ENCODE measurements around the gene ZNF44. TPM values are rescaled to one million over a fixed set of nuclear protein-coding genes. Genes with fewer than 3 reads are reported as not detected.

ZNF44 gene
- total and polyA plus RNA-seq, 7 donors, result 2.6 to 8.5 (median 5.8) TPM

GRCh38 chr19:12295191-12295590 lies 508 bp upstream of the ZNF44 start:
- DNase-seq (no peak), ATAC-seq (peak in 1 of 4 donors; percentile 39)
- H3K27ac ChIP-seq, result peak overlapping the region; percentile 98
- peak overlapping the region; percentile 100 for H3K4me3 ChIP-seq
- no peaks in the 10 kb centered on the region for H3K27me3 ChIP-seq (ENCODE audit: insufficient read depth in 3 of 3, low read length in 2 of 3)
- intact Hi-C loops (cut with DNase I), result loop anchor here (2.0 to 10.0 kb wide), 3 partner anchors 36 to 330 kb away; partner anchors contain the start of genes ZNF563 (in 1 of the 2) and ZNF763 (in 1 of the 2)
- no peak for TF ChIP-seq CTCF (IDR thresholded peaks at IDR 0.05)
- 41 to 55% (median 44%) methylated on average over 11 of the region's 11 CpGs for WGBS, 3 donors
- no peaks in the 10 kb centered on the region for H3K36me3 ChIP-seq (ENCODE audit: insufficient read depth in 1 of 2, low read depth in 1 of 2)
- no peaks in the 10 kb centered on the region for H3K9me3 ChIP-seq
- peaks cover 14% of the 10 kb centered on the region for H3K4me1 ChIP-seq

- no peaks in the 10 kb centered on the region for H3K9me3 ChIP-seq
- H3K27ac ChIP-seq, result peak overlapping the region; percentile 98
- H3K36me3 ChIP-seq (ENCODE audit: insufficient read depth in 1 of 2, low read depth in 1 of 2), result no peaks in the 10 kb centered on the region
- 0 to 1% (median 0%) methylated on average over 18 of the region's 18 CpGs for WGBS, 3 donors
- DNase-seq (peak; percentile 66 to 77), ATAC-seq (peak; percentile 59 to 76 (median 69))
- no peaks in the 10 kb centered on the region for H3K27me3 ChIP-seq (ENCODE audit: insufficient read depth in 3 of 3, low read length in 2 of 3)
- peak overlapping the region; percentile 100 for H3K4me3 ChIP-seq
- intact Hi-C loops (cut with DNase I), result loop anchor here (2.0 to 10.0 kb wide), 3 partner anchors 37 to 329 kb away; partner anchors contain the start of genes ZNF563 (in 1 of the 2) and ZNF763 (in 1 of the 2)
- peaks cover 23% of the 10 kb centered on the region for H3K4me1 ChIP-seq
- no peak for TF ChIP-seq CTCF (IDR thresholded peaks at IDR 0.05)
Measured at GRCh38 chr19:12293777-12294248, 870 bp downstream of the ZNF44 start.

- intact Hi-C loops (cut with DNase I), result loop anchor here in 1 of 2 donors (10.0 kb wide), 1 partner anchor 325 kb away; the partner anchor contains the start of gene ZNF763
- H3K27ac ChIP-seq, result peak overlapping the region; percentile 39
Measured at GRCh38 chr19:12289790-12290065, 5.0 kb downstream of the ZNF44 start.

GRCh38 chr19:12287958-12288500 lies 6.7 kb downstream of the ZNF44 start:
- no peak overlapping the region for H3K27ac ChIP-seq
- H3K27me3 ChIP-seq (ENCODE audit: insufficient read depth in 3 of 3, low read length in 2 of 3), result no peaks in the 10 kb centered on the region
- no peak for TF ChIP-seq CTCF (IDR thresholded peaks at IDR 0.05)
- H3K4me1 ChIP-seq, result peaks cover 17% of the 10 kb centered on the region
- peaks cover 7% of the 10 kb centered on the region for H3K9me3 ChIP-seq
- 69 to 73% (median 71%) methylated on average over 1 of the region's 1 CpG for WGBS, 3 donors
- no peak for DNase-seq
- H3K4me3 ChIP-seq, result no peak overlapping the region
- no peak for ATAC-seq
- no peaks in the 10 kb centered on the region for H3K36me3 ChIP-seq (ENCODE audit: insufficient read depth in 1 of 2, low read depth in 1 of 2)
- intact Hi-C loops (cut with DNase I), result no loop called here

More at GRCh38 chr19:12289790-12290065, 5.0 kb downstream of the ZNF44 start:
- ATAC-seq (no peak), DNase-seq (no peak)
- Histone ChIP-seq H3K9me3 (no peaks in the 10 kb centered on the region), H3K36me3 (ENCODE audit: insufficient read depth in 1 of 2, low read depth in 1 of 2) (no peaks in the 10 kb centered on the region), H3K27me3 (ENCODE audit: insufficient read depth in 3 of 3, low read length in 2 of 3) (no peaks in the 10 kb centered on the region), H3K4me3 (no peak overlapping the region), H3K4me1 (peaks cover 25% of the 10 kb centered on the region)
- 96 to 99% (median 97%) methylated on average over 7 of the region's 7 CpGs for WGBS, 3 donors
- no peak for TF ChIP-seq CTCF (IDR thresholded peaks at IDR 0.05)

GRCh38 chr19:12284631-12285030 lies 10.1 kb downstream of the ZNF44 start:
- Histone ChIP-seq H3K27ac (no peak overlapping the region), H3K4me3 (no peak overlapping the region), H3K4me1 (peaks cover 14% of the 10 kb centered on the region), H3K9me3 (peaks cover 8% of the 10 kb centered on the region), H3K27me3 (ENCODE audit: insufficient read depth in 3 of 3, low read length in 2 of 3) (no peaks in the 10 kb centered on the region), H3K36me3 (ENCODE audit: insufficient read depth in 1 of 2, low read depth in 1 of 2) (no peaks in the 10 kb centered on the region)
- WGBS, 3 donors, result 97% methylated on average over 18 of the region's 18 CpGs
- ATAC-seq (no peak), DNase-seq (no peak)
- TF ChIP-seq CTCF (IDR thresholded peaks at IDR 0.05), result no peak
- intact Hi-C loops (cut with DNase I), result no loop called here
